Activated naive CD8-positive, alpha-beta T cell treated with anti-CD3 and anti-CD28 coated beads, Interleukin-2, amount 50 U/mL, for 16 hours (primary cell): ENCODE data around the gene ZNF280D.

Source experiments
- DNase-seq: peaks from one replicate; pipeline ENCODE4 v3.0.0-alpha.2; 2020; ENCODE audit warnings: low read depth, low spot score

The ZNF280D gene

DNA sequence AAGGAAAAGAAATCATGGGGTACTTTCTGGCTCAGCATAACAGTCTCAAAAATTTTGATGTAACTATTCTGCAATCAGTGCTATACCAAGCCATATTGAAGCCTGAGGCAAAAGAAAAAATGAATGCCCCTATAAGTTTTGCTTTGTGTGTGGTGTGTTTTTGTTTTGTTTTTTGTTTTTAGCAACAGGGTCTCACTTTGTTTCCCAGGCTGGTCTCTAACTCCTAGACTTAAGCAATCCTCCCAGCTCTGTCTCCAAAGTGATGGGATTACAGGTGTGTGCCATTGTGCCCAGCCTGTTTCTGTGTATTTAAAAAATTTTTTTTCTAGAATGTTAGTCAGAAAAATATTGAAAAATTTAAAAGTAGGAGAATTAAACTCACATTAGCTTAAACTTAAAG, 93.2 kb downstream of the ZNF280D start:
- no peak for DNase-seq

DNA sequence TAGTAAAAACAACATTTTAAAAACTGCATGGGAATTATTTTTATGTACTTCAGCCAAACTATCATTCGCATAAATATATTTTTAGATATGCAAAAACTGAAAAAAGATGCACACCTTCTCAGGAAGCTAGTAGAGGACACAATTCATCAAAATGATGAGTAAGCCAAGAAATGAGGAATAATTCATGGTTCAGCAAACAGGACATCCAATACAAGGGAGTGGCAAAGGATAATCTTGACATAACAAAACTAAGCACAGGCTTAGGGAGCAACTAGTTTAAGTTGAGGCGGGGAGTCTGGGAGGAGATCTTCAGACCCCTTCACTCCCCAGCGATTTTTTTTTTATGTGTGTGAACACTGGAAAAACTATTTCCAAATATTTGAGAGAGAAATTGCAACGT, 93.7 kb downstream of the ZNF280D start:
- no peak for DNase-seq

DNA sequence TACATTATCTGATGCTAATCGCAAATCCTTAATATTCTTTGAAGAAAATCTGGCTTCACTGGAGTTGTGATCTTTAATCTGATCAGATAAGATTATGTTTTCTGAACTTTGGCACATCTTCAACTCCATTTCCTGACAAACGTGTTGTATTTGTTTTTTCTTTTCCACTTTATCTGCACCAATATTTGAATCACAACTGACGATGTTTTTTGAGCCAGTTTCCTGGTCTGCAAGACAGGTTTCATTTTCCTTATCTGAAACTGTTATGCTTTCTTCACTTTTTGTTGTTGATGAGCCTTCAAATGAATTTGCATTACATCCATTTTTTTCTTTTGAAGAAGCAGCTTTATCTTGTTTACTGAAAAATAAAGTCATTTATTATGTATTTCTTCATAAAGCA, 101.5 kb downstream of the ZNF280D start:
- no peak for DNase-seq

DNA sequence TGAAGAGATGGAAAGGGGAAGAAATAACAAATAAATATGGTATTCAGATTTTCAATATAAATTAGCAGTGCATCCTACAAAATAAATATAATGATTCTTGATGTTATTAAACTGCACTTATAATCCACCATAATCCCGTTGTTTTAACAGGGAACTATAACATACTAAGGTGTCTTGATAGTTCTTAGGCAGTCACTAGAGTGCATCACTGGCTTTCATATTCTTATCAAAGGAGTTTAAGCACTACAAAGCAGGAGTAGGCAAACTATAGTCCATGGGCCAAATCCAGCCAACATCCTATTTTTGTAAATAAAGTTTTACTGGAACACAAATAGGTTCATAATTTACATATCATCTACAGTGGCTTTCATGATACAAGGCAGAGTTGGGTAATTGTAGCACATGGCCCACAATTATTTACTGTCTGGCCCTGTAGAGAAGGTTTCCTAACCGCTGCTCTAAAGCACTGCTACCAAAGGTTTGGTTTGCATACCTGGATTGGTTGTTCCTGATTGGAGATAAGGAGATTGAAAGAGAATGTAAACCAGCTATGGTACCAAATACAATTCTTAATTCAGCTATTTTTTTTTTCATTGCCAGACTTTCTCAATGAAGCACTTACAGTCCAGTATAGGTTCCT, 104.3 kb downstream of the ZNF280D start:
- DNase-seq, result no peak

DNA sequence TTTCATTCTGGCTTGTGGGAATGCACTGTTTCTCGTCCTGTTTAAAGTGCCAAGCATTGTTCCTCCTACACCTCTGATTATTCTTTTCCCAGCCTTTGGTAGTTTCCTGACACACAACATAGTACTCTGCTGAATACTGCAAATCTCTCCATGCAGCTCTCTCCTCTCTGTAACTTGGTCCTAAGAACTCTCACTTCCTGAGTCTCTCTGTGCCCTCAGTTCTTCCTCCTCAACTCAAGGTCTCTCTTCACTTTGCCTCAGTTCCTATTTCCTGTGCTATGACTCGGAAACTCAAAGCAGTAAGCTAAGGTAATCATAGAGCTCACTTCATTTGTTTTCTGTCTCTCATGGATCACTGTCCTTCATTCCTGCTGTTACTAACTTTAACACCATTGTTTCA, 113.4 kb downstream of the ZNF280D start:
- DNase-seq, result no peak

DNA sequence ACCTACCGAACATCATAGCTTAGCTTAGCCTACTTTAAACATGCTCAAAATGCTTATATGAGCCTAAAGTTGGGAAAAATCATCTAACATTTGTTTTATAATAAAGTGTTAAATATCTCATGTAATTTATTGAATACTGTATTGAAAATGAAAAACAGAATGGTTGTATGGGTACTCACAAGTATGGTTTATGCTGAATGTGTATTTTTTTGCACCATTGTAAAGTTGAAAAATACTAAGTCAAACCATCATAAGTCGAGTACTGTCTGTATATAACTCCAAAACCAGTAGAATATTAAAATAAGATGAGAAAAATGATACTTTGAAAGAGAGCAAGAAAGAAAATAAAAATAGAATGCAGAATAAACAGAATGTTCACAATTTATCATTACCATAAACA, 115.7 kb downstream of the ZNF280D start:
- no peak for DNase-seq

DNA sequence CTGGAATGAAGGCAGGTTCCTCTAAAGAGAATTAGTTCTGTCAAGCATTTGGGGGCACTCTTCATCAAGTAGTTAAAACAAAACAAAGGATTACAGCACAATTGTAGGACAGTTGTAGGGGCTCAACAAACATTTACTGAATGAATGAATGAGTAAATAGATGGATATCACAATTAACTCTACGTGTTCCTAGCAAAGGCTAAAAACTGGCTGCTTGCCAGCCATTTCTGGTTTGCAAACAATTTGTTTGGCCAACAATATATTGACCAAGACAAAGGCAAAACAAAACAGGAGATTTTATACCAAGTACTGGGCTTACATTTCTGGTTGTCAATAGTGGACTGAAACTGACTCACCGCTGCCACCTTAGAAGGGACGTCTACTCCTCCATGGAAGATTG, 116.8 kb downstream of the ZNF280D start:
- DNase-seq, result no peak

DNA sequence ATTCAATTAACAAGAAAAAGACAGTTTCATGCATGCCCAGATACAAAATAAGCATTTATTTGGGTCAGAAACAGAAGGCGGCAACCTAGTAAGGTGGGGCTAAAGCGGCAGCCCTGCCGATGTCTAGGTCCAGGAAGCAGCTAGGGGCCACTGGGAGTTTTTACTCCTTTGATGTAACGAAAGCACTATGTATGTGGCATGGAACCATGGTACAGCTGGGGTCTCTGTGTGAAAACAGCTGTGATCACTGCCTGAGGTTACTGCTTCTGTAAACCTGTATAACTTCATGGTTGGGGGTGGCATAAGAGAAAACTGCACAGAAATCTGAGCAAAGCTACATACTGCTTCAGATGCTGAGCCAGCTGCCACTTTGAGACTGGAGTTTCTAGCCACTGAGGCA, 119.5 kb downstream of the ZNF280D start:
- no peak for DNase-seq

DNA sequence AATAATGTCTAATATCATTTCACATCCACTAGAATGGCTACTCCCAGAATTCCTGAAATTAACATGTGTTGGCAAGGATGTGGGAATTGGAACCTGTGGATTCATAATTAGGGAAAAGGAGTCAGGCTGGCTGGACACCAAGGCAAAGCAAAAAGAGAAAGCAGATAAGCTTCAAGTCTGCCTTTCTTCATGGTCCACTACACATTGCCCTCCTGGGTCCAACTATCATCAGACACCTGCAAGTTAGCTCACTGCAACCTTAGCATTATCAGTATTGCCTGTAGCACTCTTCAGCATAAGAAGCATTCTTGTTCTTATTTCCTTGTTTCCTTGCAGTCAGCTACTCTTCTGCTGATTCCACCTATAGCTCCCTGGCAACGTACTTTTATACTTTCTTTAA, 124.3 kb downstream of the ZNF280D start:
- no peak for DNase-seq

DNA sequence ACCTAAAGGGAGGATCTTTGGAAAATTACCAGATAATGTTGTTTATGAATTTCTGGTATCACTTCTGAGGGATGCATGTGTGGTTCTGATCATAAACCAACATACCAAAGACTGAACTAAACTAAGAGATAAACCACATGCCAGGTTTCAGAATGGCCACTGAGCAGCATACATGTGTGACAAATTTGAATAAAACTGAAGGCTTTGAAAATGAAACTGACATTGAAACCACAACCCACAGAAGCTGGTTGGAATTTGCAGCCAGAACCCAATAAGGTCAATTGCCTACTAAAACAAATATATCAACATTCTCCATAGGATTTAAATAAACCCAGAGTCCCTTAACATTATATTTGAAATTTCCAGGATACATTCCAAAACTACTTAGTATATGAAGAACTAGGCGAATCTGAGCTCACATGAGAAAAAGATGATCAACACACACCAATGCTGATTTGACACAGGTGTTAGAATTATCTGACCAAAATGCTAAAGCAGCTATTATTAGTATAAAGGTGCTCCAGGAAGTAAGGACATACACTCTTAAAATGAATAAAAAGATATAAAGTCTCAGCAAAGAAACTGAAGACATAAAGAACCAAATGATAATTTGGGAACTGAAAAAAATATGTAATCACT, 125.0 kb downstream of the ZNF280D start:
- DNase-seq, result no peak

DNA sequence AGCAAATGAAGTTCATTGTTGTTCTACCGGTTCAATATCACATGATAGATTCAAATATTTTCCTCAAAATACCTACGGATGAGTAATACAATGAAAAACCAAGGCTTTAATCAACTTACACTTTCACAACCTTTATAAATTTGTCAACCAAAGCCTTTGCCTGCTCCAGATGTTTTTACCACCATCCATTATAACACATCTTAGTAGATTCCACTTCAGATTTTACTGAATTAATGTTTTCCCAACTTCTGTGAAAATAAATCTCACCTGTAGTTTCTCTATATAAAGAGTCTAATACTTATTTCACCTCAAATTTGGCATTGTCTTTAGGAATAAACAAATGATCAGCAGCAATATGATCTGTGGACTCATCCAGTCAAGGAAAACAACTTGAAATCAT, 131.1 kb downstream of the ZNF280D start:
- no peak for DNase-seq

DNA sequence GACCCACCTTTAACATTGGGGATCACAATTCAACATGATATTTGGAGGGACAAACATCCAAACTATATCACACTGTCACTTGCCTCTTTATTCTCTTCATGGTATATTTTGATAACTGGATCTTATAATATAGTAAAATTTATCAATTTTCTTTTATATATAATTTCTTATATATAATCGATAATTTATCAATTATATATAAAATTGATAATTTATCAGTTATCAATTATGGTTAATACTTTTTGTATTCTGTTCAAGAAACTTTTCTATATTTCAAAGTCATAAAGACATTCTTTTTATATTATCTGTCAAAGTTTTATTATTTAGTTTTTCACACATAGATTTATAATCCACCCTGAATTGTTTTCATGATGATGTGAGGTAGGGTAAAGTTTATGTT, 132.9 kb downstream of the ZNF280D start:
- DNase-seq, result no peak

DNA sequence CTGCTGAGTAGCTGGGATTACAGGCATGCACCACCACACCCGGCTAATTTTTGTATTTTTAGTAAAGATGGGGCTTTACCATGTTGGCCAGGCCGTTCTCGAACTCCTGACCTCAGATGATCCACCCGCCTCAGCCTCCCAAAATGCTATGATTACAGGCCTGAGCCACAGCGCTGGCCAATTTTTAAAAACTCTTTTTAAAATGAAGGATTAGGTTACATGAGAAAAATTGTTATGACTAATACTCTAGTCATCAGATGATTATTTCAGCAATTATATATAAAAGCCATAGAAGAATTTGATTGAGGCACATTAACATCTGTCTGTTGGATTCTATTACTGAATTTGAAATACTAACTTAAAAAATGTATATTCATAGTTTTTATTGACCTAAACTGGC, 134.3 kb downstream of the ZNF280D start:
- DNase-seq, result no peak

DNA sequence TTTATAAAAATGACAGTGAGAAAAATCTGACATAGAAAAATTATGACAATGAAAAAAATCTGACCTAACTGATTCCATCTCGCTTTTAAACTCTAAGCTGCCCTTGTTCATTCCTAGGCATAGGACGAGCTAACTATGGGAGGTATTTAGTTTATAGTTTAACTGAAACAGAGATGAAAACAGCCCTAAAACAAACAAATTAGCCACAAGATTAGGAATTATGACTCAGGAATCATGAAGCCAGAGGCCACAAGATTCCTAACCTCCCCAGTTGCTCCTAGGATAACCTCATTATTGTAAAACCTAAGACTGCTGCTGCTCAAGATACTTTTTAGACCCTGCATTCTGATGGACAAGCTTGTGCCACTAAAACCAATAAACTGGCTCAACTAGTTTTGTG, 145.6 kb downstream of the ZNF280D start:
- DNase-seq, result no peak

DNA sequence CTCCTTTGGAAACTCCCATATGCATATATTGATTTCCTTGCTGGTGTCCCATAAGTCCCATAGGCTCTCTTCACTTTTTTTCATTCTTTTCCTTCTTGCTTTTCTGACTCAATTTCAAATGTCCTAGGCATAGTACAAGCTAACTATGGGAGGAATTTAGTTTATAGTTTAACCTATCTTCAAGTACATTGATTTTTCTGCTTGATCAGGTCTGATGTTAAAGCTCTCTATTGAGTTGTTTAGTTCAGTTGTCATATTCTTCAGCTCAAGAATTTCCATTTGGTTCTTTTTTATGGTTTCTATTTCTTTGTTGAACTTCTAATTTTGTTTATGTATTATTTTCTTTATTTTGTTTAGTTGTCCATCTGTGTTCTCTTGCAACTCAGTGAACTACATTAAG, 147.1 kb downstream of the ZNF280D start:
- no peak for DNase-seq

DNA sequence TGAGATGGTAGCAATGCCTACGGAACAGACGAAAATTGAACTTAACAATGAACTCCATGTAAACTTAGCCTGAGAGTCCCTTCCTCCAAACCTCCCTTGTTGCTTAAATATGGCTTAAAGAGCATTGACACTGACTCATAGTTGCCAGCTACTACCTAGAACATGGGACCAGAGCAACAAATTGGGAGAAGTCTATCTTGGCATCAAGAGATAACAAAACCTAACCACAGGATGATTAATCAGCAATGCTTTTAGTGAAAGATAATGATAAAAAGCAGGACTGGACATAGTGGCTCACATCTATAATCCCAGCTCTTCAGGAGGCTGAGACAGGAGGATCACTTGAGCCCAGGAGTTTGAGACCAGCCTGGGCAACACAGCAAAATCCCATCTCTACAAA, 150.5 kb downstream of the ZNF280D start:
- DNase-seq, result no peak
